Right atrium auricular region (tissue), 2 donors: Measurements from ENCODE around the gene SV2B. TPM values are rescaled to one million over a fixed set of nuclear protein-coding genes. Genes with fewer than 3 reads are reported as not detected.

ENCODE experiments used
- DNase-seq: peaks from one replicate; pipeline ENCODE4 v3.0.0-alpha.2; 2019; ENCODE audit warnings: low spot score
- H3K27ac ChIP-seq, 2 donors: fragments of 200-600 bp; sonication (generic); 1 replicate in 1 of 2; 2 replicates in 1 of 2; pipeline ENCODE4 v1.5.1; 2016 to 2019
- H3K27me3 ChIP-seq, 2 donors: fragments of 200-600 bp; sonication (generic); one replicate each; pipeline versions ENCODE4 v1.5.1 to v1.6.0; 2017 to 2019
- H3K36me3 ChIP-seq: fragments of 200-600 bp; sonication (generic); one replicate; pipeline ENCODE4 v1.5.1; 2016
- H3K4me1 ChIP-seq, 2 donors: fragments of 200-600 bp; sonication (generic); one replicate each; pipeline versions ENCODE4 v1.5.1 to v1.6.0; 2017 to 2019
- H3K4me3 ChIP-seq, 2 donors: fragments of 200-600 bp; sonication (generic); 1 replicate in 1 of 2; 2 replicates in 1 of 2; pipeline ENCODE4 v1.5.1; 2017 to 2019; ENCODE audit warnings: mild to moderate bottlenecking in 1 of 2, moderate library complexity in 1 of 2
- H3K9me3 ChIP-seq, 2 donors: fragments of 200-600 bp; sonication (generic); one replicate each; pipeline ENCODE4 v1.5.1; 2019
- CTCF ChIP-seq, 2 donors: fragments of 200-600 bp; sonication (generic); IDR thresholded peaks; one replicate each; pipeline ENCODE4 v1.5.1; 2019; ENCODE audit warnings: antibody characterized with exemption in 2 of 2
- total RNA-seq, 2 donors: library from RNA; depleted of rRNA; stranded (reverse); fragments of >200 nt; gene quantifications; one replicate each; pipeline ENCODE4 v1.1.0, GENCODE V29; 2016

SV2B gene
- total RNA-seq, 2 donors from 2014 or later: 0.24 to 0.56 TPM

DNA sequence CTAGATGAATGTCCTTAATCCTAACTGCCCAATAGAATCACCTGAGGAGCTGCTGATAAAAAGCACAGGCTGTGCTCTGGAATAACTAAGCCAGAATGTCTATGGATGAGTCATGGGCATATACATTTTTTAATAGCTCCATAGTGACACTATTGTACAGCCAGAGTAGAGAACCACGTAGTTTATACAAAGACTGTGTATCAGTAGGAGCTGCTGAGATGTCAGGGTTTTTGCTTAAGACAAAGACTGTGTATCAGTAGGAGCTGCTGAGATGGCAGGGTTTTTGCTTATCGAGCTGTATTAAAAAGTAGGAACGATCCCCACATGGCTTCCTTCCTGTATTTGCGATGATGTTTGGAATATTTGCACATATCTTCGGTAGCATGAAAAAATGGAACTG is 137.4 kb downstream of the SV2B start:
- no peak overlapping the region for H3K27ac ChIP-seq
- no peaks in the 10 kb centered on the region for H3K9me3 ChIP-seq
- no peaks in the 10 kb centered on the region for H3K36me3 ChIP-seq
- no peak overlapping the region for H3K4me3 ChIP-seq
- no peak for TF ChIP-seq CTCF (IDR thresholded peaks at IDR 0.05)
- DNase-seq: no peak
- H3K4me1 ChIP-seq: no peaks in the 10 kb centered on the region
- no peaks in the 10 kb centered on the region for H3K27me3 ChIP-seq

DNA sequence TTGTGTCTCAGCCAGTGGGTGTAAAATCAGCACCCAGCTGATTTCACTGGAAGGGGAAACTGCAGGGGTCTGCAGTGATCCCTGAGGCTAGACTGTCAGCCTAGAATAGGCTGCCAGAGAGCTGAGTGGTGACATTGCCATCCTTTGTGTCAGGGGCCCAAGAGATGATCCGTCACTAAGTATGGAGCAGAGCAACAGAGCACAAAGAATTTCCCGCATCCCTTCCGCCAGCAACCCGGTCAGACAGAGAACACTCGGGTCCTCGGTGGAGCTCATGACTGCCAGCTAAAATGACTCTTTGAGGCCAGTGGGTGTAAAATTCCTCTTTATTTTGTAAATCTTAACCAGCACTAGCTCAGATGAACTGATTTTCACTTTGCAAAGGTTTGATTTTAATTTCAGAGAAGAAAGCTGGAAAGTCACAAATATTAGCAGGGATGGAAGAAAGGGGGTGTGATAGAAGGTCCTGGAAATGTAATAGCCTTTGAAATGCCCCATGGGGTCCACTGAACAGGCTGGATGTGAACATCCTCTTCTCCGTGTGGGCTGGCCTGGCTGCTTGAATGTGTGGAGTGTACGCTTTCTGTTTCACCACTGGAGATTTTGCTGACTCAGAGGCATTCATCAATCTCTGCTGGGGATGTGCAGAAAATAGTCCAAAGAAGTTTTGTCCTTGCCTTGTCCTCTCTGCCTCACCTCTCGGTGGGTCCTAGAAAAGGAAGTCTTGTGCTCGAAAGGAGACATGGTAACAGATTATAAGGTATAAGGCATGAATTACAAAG is 138.8 kb downstream of the SV2B start:
- Histone ChIP-seq H3K9me3 (no peaks in the 10 kb centered on the region), H3K36me3 (no peaks in the 10 kb centered on the region), H3K27ac (no peak overlapping the region), H3K4me3 (no peak overlapping the region), H3K27me3 (no peaks in the 10 kb centered on the region), H3K4me1 (no peaks in the 10 kb centered on the region)
- DNase-seq: no peak
- no peak for TF ChIP-seq CTCF (IDR thresholded peaks at IDR 0.05)

- no peak overlapping the region for H3K27ac ChIP-seq
- no peaks in the 10 kb centered on the region for H3K27me3 ChIP-seq
- no peak overlapping the region for H3K4me3 ChIP-seq
- no peak for DNase-seq
- TF ChIP-seq CTCF (IDR thresholded peaks at IDR 0.05): no peak
- H3K9me3 ChIP-seq: no peaks in the 10 kb centered on the region
- no peaks in the 10 kb centered on the region for H3K36me3 ChIP-seq
- no peaks in the 10 kb centered on the region for H3K4me1 ChIP-seq
These were observed 143.8 kb downstream of the SV2B start for GRCh38 chr15:91243826-91244225.

DNA sequence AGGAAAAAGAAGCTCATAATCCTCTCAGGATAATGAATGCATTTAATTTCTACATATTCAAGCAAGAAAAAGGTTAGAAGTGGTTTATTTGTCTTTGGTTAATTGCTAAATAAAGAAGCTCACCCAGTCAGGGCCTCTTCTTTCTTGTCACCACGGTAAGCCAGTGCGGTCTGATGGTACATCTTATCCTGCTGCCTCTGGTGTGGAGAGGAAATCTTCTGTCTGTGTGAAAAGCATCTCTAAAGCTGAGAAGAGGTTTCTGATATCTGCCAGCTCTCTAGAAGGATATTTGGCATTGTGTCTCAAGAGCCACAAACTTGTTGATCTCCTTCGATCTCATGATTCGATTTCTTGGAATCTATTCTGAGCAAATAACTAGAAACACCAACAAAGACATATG is 144.9 kb downstream of the SV2B start:
- no peak for TF ChIP-seq CTCF (IDR thresholded peaks at IDR 0.05)
- Histone ChIP-seq H3K4me1 (no peaks in the 10 kb centered on the region), H3K27me3 (no peaks in the 10 kb centered on the region), H3K36me3 (no peaks in the 10 kb centered on the region), H3K4me3 (no peak overlapping the region), H3K27ac (no peak overlapping the region), H3K9me3 (no peaks in the 10 kb centered on the region)
- no peak for DNase-seq

DNA sequence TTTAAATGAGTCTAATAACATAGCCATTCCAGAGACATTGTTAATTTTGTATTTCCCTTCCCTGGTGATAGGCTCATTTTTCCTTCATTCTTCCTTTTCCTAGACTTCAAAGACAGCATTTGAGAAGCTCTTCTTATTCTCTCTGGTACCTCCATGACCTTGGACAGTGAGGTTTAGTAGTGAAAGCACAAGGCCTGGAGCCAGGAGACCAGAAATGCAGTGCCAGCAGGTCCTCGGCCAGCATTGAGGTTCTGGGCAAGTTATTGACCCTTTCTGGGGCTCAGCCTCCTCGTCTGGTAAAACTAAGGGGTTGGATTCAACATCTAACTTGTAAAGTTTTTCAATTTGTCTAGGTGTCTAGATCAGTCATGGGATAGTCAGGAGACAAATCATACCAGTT is 146.9 kb downstream of the SV2B start:
- DNase-seq: no peak
- no peaks in the 10 kb centered on the region for H3K36me3 ChIP-seq
- no peak for TF ChIP-seq CTCF (IDR thresholded peaks at IDR 0.05)
- H3K9me3 ChIP-seq: no peaks in the 10 kb centered on the region
- H3K4me3 ChIP-seq: no peak overlapping the region
- no peaks in the 10 kb centered on the region for H3K4me1 ChIP-seq
- H3K27ac ChIP-seq: no peak overlapping the region
- H3K27me3 ChIP-seq: no peaks in the 10 kb centered on the region

- no peaks in the 10 kb centered on the region for H3K36me3 ChIP-seq
- H3K27ac ChIP-seq: no peak overlapping the region
- no peaks in the 10 kb centered on the region for H3K27me3 ChIP-seq
- TF ChIP-seq CTCF (IDR thresholded peaks at IDR 0.05): no peak
- DNase-seq: no peak
- no peaks in the 10 kb centered on the region for H3K4me1 ChIP-seq
- no peaks in the 10 kb centered on the region for H3K9me3 ChIP-seq
- no peak overlapping the region for H3K4me3 ChIP-seq
These were observed 149.5 kb downstream of the SV2B start for GRCh38 chr15:91249591-91249990.
